GM19025 (cell line): ENCODE data around the gene CYP46A1.
"Not testable (repeated sequence)": the region's sequence is repeated elsewhere in the genome, so short reads cannot be mapped to it uniquely, and the experiment has no call there.

Experiments used
- ATAC-seq: cut with Tn5 transposase; IDR thresholded peaks from one replicate; pipeline ENCODE4 v1.9.1; 2021; ENCODE audit warnings: mild to moderate bottlenecking, low read depth, moderate library complexity; ENCODE audit not compliant: unreplicated experiment

CYP46A1 gene

GRCh38 chr14:99753225-99754140 lies 69.4 kb downstream of the CYP46A1 start:
- ATAC-seq = no peak

DNA sequence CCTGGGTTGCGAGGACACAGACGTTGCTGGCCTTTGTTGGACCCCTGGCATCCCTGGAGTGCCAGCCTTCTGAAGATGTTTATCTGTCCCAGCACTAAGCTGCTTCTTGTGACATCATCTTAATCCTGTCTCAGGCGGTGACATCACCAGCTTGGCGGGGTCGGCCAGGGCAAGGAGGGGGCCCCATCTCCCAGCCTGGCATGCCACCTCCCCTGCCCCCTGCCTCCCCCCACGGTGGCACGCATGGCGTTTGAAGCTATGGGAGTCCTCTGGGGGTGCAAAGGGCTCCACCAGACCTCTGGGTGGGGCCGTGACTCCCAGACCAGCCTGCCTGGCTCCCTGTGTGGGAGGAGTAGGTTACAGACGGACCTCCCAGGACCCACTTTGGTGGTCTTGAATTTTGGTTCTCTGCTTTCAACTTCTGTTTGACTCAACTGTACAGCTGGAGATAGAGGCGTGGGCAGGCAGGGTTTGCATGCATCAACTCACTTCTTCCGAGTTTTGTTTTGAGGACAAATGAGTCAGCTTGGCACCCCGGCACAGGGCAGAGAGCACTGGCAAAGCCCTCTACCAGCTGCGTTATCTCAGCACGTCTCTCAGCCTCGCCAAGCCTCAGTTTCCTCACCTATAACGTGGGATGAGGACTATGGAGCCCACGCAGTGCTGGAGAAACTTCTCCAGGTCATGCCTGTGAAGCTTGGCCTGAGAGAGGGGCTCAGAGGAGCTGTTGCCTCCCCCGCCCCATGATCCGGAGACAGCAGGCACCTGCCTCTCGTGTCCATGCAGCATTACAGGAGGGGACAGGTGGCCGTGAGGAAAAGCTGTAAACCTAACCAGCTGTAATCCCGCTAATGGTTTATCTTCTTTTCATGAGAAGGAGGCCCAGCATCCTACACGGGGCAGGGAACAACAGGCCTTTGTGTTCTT lies 70.3 kb downstream of the CYP46A1 start:
- ATAC-seq = no peak

GRCh38 chr14:99755068-99755405 lies 70.9 kb downstream of the CYP46A1 start:
- no peak for ATAC-seq

GRCh38 chr14:99755629-99756603 lies 71.8 kb downstream of the CYP46A1 start:
- no peak for ATAC-seq

DNA sequence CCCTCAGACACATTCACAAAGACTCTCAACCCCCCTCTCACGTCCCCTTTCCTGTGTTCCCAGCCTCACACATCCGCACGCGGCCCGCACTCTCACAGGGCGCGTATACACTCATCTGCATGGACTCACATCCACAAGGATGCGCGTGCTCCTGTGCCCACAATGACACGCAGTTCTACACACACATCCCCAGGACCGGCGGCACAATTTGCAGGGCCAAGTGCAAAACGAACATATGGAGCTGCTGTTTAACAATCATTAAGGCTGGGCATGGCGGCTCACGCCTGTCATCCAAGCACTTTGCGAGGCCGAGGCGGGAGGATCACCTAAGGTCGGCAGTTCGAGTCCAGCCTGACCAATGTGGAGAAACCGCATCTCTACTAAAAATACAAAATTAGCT lies 72.7 kb downstream of the CYP46A1 start:
- no peak for ATAC-seq

DNA sequence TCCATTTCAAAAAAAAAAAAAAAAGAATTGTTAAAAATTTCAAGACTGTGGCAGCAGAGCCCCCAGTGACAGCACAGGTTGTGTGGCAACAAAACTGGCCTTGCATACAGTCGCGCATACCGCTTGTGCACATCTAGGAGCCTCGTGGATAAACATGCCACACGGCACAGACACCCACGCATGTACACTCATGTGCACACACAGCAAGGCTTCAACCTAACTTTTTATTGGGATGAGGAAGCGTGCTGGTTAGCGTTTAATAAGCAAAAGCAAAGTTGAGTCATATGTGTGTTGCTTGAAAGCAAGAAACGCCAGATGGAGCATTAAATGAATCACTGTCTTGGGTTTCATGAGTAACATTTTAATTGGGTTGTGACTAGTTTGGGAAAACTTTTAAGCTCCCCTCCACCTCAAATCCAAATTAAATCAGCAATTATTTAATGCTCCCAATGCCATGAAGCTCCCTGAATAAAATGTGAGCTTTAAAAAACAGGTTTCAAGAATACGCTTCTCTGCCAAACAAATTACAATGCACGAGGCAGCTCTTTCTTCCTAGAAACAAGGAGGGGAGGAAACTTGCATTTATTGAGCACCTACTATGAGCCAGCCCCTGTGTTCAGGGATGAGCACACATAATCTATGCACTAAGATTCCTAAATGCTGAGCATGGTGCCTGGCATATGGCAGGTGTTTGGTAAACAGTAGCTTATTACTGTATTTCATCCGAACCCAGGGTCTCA lies 73.4 kb downstream of the CYP46A1 start:
- ATAC-seq = no peak

DNA sequence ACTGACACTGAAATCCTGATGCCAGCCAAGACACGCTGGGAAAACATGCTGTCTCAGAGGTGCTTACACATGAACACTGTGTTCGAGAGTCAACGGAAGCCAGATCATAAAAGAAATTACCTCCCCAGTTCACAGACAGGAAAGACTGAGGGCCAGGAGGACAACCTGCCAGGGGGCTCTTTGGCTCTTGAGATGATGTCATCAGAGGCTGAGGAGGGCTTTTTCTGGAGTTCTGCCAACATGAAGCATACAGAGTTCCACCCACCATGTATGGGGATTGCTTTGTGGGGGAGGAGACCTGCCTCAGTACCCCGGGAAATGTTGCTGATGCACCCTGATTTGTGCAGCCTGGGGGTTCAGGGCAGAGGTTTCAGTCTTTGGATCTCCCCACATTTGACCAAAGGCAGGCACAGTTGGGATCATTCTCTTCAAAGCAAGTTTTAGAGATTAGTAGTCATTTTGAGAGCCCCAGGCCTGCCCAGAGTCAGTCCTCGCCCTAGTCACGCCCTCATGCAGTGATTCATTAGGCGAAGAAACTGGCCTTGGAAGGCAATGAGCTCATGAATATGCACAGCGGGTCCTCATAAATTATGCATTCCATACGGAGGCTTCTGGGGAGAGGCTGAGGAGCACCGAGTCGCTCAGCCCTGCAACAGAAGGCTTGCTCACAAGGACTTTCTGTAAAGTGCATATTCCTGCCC lies 74.2 kb downstream of the CYP46A1 start:
- ATAC-seq = no peak

DNA sequence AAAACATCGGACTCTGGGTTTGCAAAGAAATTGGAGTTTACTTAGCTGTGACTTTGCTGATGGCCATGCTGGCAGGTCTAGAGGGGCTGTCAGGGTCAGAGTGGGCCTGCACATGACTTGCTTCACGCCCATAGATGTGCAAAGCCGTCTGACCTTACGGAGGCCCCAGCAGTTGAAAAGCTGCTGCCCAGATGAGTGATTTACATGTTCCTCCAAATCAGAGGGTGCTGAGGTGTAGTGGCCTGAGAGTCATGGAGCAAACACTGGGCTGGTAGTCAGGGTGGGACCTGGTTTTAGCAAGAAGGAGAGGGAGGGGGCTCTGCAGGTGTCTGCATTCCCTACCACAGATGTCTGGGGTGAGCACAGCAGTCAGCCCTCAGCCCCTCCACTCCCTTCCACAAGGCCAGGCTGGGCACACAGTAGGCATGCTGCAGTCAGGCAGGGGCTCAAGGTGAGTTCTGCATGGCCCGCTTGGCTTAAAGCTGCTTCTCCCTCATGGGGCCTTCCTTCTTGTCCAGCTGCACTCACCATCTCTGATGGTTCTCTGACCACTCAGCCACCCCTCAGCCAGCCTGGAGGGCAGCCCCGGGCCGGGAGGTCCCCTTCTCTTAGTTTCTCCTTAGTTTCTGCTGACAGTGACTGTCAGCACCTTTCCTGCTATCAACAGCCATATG lies 74.9 kb downstream of the CYP46A1 start:
- no peak for ATAC-seq

- no peak for ATAC-seq
Observed at GRCh38 chr14:99759546-99759925, 75.4 kb downstream of the CYP46A1 start.

GRCh38 chr14:99760817-99761216 lies 76.7 kb downstream of the CYP46A1 start:
- no peak for ATAC-seq

- not testable (repeated sequence) for ATAC-seq
Observed at GRCh38 chr14:99762911-99763310, 78.8 kb downstream of the CYP46A1 start.

DNA sequence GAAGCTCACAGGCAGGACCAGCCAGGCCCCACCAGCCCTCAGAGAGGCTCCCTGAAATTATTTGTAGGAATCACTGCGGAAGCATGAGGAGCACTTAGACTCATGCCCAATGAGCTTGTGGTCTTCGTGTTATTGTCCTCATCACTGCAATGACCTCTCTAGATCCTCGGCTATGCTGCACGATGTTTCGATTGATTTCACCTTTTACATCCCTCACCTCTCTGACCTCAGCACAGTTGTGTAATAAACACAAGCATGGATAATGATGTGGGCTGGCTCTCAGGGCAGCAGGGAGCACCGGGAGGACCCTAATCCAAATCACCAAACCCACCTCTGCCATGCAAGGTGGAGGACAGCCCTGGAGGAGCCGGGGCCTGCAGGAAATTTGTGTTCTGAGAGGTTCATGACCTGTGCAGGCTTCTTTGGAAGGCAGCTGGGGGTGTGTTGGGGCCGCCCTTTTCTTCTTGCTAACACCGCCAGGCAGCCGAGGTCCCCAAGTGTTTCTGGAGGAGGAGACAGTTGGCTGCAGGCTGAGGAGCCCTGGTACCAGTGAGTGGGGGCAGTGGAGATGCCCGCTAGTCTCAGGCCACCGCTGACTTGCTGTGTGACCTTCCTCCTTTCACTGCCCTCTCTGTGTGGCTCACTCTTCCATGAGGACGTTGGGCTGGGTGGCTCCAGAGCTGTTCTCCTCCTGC lies 79.6 kb downstream of the CYP46A1 start:
- no peak for ATAC-seq

GRCh38 chr14:99764222-99764706 lies 80.2 kb downstream of the CYP46A1 start:
- ATAC-seq = no peak

GRCh38 chr14:99768381-99768780 lies 84.3 kb downstream of the CYP46A1 start:
- no peak for ATAC-seq

DNA sequence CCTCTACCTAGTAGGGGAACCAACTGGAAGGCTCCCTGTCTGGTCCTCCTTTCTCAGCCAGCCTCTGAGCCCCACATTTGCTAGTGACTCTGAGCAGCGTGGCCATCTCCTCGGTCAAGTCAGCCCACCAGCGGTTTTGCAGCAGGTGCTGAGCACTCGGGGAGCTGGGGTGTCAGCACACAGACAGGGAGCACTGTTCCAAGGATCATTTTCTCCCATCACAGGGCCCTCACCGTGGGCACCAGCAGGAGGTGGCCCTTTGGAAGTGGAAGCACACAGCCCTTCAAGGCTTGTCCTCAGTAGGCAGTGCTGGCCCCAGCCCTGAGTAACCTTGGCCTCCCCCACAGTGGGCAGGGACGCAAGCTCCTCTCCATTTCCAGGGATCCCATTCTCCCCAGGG lies 85.0 kb downstream of the CYP46A1 start:
- ATAC-seq = no peak

DNA sequence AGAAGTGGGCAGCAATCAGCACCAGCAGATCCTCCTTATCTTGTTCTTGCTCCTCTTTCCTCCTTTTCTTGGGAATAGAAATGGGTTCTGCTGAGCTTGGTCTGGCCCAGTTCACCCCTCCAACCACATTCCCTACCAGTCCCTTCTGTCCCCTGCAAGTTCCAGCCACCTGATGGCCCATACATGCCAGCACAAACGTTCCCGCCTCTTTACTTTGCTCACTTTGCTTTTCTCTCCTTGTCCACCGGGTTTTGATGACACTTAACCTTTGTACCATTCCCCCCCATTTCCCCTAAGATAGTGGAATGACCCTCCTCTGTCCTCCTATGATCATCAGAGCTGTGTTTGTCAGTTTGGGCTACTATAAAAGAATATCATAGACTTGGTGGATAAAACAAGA lies 85.7 kb downstream of the CYP46A1 start:
- no peak for ATAC-seq

DNA sequence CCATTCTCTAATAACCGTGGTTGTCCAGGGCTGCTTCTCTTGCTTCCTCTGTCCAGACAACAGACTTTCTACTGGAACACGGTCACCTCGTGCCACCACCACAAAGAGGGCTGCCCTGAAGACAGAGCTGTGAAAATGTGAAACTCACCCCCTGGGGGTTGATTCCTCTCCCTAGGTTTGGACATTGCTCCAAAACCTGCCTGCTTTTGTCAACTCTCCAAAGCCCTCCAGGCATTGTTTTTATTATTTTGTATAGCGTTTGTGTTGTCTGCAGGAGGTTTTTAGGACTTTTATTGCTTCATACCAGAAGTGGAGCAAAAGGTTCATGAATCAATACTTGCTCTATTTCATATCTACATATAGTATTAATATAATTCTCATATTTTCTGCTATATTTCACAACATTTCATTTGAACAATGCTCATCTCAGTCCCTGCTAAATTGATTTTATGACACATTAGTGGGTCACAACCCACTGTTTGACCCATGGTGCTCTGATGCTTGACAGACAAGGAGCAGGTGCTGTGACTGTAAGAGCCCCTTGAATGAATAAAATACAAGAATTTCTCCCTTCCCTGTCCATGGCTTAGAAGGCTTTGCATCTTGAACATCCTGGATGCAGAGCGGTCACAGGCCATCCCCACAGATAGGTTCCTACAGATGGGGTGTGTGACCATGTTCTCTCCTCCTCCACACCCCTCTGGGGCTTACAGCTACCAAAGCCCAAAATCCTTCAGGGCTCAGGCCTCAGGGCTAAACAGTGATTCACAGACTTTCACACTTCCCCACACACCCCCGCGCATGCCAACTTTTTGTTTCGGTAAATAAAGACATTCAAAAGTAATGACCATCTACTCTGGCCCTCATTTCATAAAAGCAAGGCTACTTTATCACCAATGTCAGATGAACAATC lies 88.5 kb downstream of the CYP46A1 start:
- no peak for ATAC-seq
